GM23338 (cell line): ENCODE results near the gene UXS1. TPM values are rescaled to one million over a fixed set of nuclear protein-coding genes. Genes with fewer than 3 reads are reported as not detected.
A peak's percentile ranks its signal among the peaks of the same experiment; 100 is the strongest.

Experiments
- ATAC-seq: fragments of 200-7000 bp; cut with Tn5 transposase; 3 replicates; pipeline ENCODE4 v1.9.1; 2020
- DNase-seq: peaks from one replicate; pipeline ENCODE4 v3.0.0-alpha.2; 2015; ENCODE audit warnings: low spot score
- H2AFZ ChIP-seq: fragments of 200-600 bp; sonication (generic); 2 replicates; pipeline ENCODE4 v1.8.0; 2016; ENCODE audit warnings: antibody characterized with exemption, mild to moderate bottlenecking, moderate library complexity
- H3F3A ChIP-seq: fragments of 200-600 bp; sonication (generic); replicated peaks from 2 replicates; pipeline ENCODE4 v1.8.0; 2017; ENCODE audit warnings: antibody characterized with exemption, mixed run types, low read depth
- H3K27ac ChIP-seq: fragments of 200-600 bp; sonication (generic); 2 replicates; pipeline ENCODE4 v1.6.1; 2016; ENCODE audit warnings: low read depth
- H3K27me3 ChIP-seq: fragments of 200-600 bp; sonication (generic); 2 replicates; pipeline ENCODE4 v1.8.0; 2016; ENCODE audit warnings: mild to moderate bottlenecking, mixed run types, moderate library complexity; ENCODE audit not compliant: insufficient read depth
- H3K36me3 ChIP-seq: fragments of 200-600 bp; sonication (generic); 2 replicates; pipeline ENCODE4 v1.8.0; 2016; ENCODE audit warnings: mild to moderate bottlenecking; ENCODE audit not compliant: insufficient read depth
- H3K4me1 ChIP-seq: fragments of 200-600 bp; sonication (generic); 2 replicates; pipeline ENCODE4 v1.8.0; 2016; ENCODE audit warnings: mild to moderate bottlenecking, moderate library complexity; ENCODE audit not compliant: insufficient read depth
- H3K4me2 ChIP-seq: fragments of 200-600 bp; sonication (generic); 2 replicates; pipeline ENCODE4 v1.7.1; 2017; ENCODE audit warnings: mixed run types
- H3K4me3 ChIP-seq: fragments of 200-600 bp; sonication (generic); 2 replicates; pipeline ENCODE4 v1.6.1; 2016; ENCODE audit warnings: mixed run types
- H3K79me2 ChIP-seq: fragments of 200-600 bp; sonication (generic); replicated peaks from 2 replicates; pipeline ENCODE4 v1.8.0; 2017; ENCODE audit warnings: mild to moderate bottlenecking; ENCODE audit not compliant: insufficient read depth
- H3K9me2 ChIP-seq: fragments of 200-600 bp; sonication (generic); 2 replicates; pipeline ENCODE4 v1.8.0; 2017; ENCODE audit not compliant: insufficient read depth
- H4K20me1 ChIP-seq: fragments of 200-600 bp; sonication (generic); replicated peaks from 2 replicates; pipeline ENCODE4 v1.8.0; 2017; ENCODE audit warnings: mild to moderate bottlenecking; ENCODE audit not compliant: insufficient read depth
- H3K27ac Mint-ChIP-seq: 2 replicates; pipeline ENCODE4 v1.8.0; 2020; ENCODE audit warnings: inconsistent platforms, mild to moderate bottlenecking, moderate library complexity, mixed read lengths
- H3K27me3 Mint-ChIP-seq: 3 replicates; pipeline ENCODE4 v1.8.0; 2022; ENCODE audit warnings: low read depth, mild to moderate bottlenecking, moderate library complexity, mixed read lengths, inconsistent platforms; ENCODE audit not compliant: insufficient read depth, poor library complexity
- H3K36me3 Mint-ChIP-seq: 3 replicates; pipeline ENCODE4 v1.8.0; 2021; ENCODE audit warnings: low read depth, mild to moderate bottlenecking, inconsistent platforms, moderate library complexity, mixed read lengths
- H3K4me1 Mint-ChIP-seq: 3 replicates; pipeline ENCODE4 v1.8.0; 2020; ENCODE audit warnings: mild to moderate bottlenecking, inconsistent platforms, mixed read lengths
- H3K4me3 Mint-ChIP-seq: 3 replicates; pipeline ENCODE4 v1.8.0; 2021; ENCODE audit warnings: moderate library complexity, mild to moderate bottlenecking, inconsistent platforms, mixed read lengths
- H3K9me3 Mint-ChIP-seq: 3 replicates; pipeline ENCODE4 v1.8.0; 2020; ENCODE audit warnings: moderate library complexity, mild to moderate bottlenecking, inconsistent platforms, mixed read lengths
- CREB1 ChIP-seq: fragments of 250-450 bp; sonication (Bioruptor Pico); IDR thresholded peaks from 2 replicates; pipeline ENCODE4 v1.5.0; 2020; ENCODE audit warnings: low read depth, mild to moderate bottlenecking, moderate library complexity
- CTCF ChIP-seq, 2 experiments: fragments of 200-600 bp in 1 of 2; sonication (generic) in 1 of 2; conservative IDR thresholded peaks; 2 replicates each; pipeline versions ENCODE4 v1.5.1 to v1.6.1; 2016 to 2017; ENCODE audit warnings: antibody characterized with exemption in 2 of 2, low read depth in 2 of 2, mild to moderate bottlenecking in 2 of 2, moderate library complexity in 1 of 2
- ETS1 ChIP-seq: IDR thresholded peaks from 2 replicates; pipeline ENCODE4 v1.6.1; 2016; ENCODE audit warnings: antibody characterized with exemption
- EZH2 ChIP-seq: fragments of 200-600 bp; sonication (generic); IDR thresholded peaks from one replicate; pipeline ENCODE4 v1.8.0; 2017; ENCODE audit warnings: antibody characterized with exemption, mild to moderate bottlenecking, low read depth; ENCODE audit not compliant: unreplicated experiment
- EZH2phosphoT487 ChIP-seq: fragments of 200-600 bp; sonication (generic); IDR thresholded peaks from one replicate; pipeline ENCODE4 v1.8.1; 2018; ENCODE audit warnings: antibody characterized with exemption; ENCODE audit not compliant: unreplicated experiment
- JUNB ChIP-seq: IDR thresholded peaks from one replicate; pipeline ENCODE4 v1.6.1; 2016; ENCODE audit warnings: antibody characterized with exemption; ENCODE audit not compliant: unreplicated experiment
- REST ChIP-seq: IDR thresholded peaks from one replicate; pipeline ENCODE4 v1.6.1; 2018; ENCODE audit warnings: antibody characterized with exemption; ENCODE audit not compliant: unreplicated experiment
- ZNF331 ChIP-seq: fragments of 250-450 bp; sonication (Bioruptor Pico); IDR thresholded peaks from 2 replicates; pipeline ENCODE4 v1.5.0; 2020; ENCODE audit warnings: low read depth, mild to moderate bottlenecking, moderate library complexity
- polyA plus RNA-seq: library from polyadenylated mRNA; unstranded; fragments of >200 nt; fragmentation: Nextera tagmentation; extraction: Ambion mirVana; gene quantifications from 2 replicates; pipeline ENCODE4 v1.2.1, GENCODE V29; 2016
- total RNA-seq: library from RNA; depleted of rRNA; stranded (reverse); fragments of >200 nt; shearing (Covaris generic); gene quantifications from 2 replicates; pipeline ENCODE4 v1.2.3, GENCODE V29; 2014

The UXS1 gene
- total and polyA plus RNA-seq, 2 experiments from 2014 or later = 48.7 to 131 TPM

GRCh38 chr2:106178716-106179115 is 15.4 kb downstream of the UXS1 start:
- no peak for ATAC-seq
- peaks cover 39% of the 10 kb centered on the region for H3K4me1 Mint-ChIP-seq
- H3K79me2 ChIP-seq = peaks cover 96% of the 10 kb centered on the region
- no peaks in the 10 kb centered on the region; the same call in 2 of the 3 replicates for H3K36me3 Mint-ChIP-seq
- peaks cover 10% of the 10 kb centered on the region for H3K4me1 ChIP-seq
- no peak for DNase-seq
- no peak overlapping the region for H3K4me3 Mint-ChIP-seq
- H3K4me3 ChIP-seq = no peak overlapping the region
- no peaks in the 10 kb centered on the region for H3K27me3 ChIP-seq
- H3K4me2 ChIP-seq = no peak overlapping the region
- TF ChIP-seq EZH2phosphoT487 (no peak), ETS1 (no peak), REST (no peak), JUNB (no peak), CREB1 (CRISPR knock-in tag) (no peak), ZNF331 (CRISPR knock-in tag) (no peak), EZH2 (no peak)
- H3K27ac Mint-ChIP-seq = no peak overlapping the region
- no peak overlapping the region for H2AFZ ChIP-seq
- H3K9me3 Mint-ChIP-seq = no peaks in the 10 kb centered on the region; the same call in 2 of the 3 replicates
- peaks cover 22% of the 10 kb centered on the region for H4K20me1 ChIP-seq
- no peaks in the 10 kb centered on the region for H3K36me3 ChIP-seq
- no peaks in the 10 kb centered on the region for H3F3A ChIP-seq
- no peaks in the 10 kb centered on the region for H3K9me2 ChIP-seq
- H3K27me3 Mint-ChIP-seq = peaks cover 5% of the 10 kb centered on the region
- H3K27ac ChIP-seq = no peak overlapping the region

GRCh38 chr2:106177581-106177980 is 16.5 kb downstream of the UXS1 start:
- no peak overlapping the region for H3K4me3 ChIP-seq
- Mint-ChIP-seq H3K4me3 (no peak overlapping the region), H3K27ac (no peak overlapping the region), H3K27me3 (peaks cover 7% of the 10 kb centered on the region), H3K36me3 (no peaks in the 10 kb centered on the region; the same call in 2 of the 3 replicates), H3K4me1 (peaks cover 32% of the 10 kb centered on the region), H3K9me3 (no peaks in the 10 kb centered on the region)
- no peaks in the 10 kb centered on the region for H3F3A ChIP-seq
- TF ChIP-seq CTCF (conservative IDR thresholded peaks at IDR 0.05; ENCODE audit: low read depth in 2 of 2) (0 out of 4 replicates have a peak, but pooled peaks of 1 of the 2 experiments have one; percentile 10), EZH2 (no peak), ETS1 (no peak)
- no peaks in the 10 kb centered on the region for H3K9me2 ChIP-seq
- H4K20me1 ChIP-seq = peaks cover 24% of the 10 kb centered on the region
- ATAC-seq (peak; percentile 20; the same call in 1 of the 3 replicates), DNase-seq (no peak)
- no peak overlapping the region for H3K4me2 ChIP-seq
- no peaks in the 10 kb centered on the region for H3K36me3 ChIP-seq
- peaks cover 14% of the 10 kb centered on the region for H3K4me1 ChIP-seq
- no peaks in the 10 kb centered on the region for H3K27me3 ChIP-seq
- H3K79me2 ChIP-seq = peaks cover 96% of the 10 kb centered on the region
- no peak overlapping the region for H3K27ac ChIP-seq
- H2AFZ ChIP-seq = no peak overlapping the region
